ENCODE data around the gene AP1G2. TPM values are rescaled to one million over a fixed set of nuclear protein-coding genes. Genes with fewer than 3 reads are reported as not detected.

AP1G2 gene
- total RNA-seq, 2 experiments from 2014 or later, result 182 to 190 TPM

GRCh38 chr14:23513818-23514643, 53.6 kb downstream of the AP1G2 start:
- ChIA-PET CTCF (no interaction called here), POLR2A (no interaction called here)

GRCh38 chr14:23513005-23513817, 54.4 kb downstream of the AP1G2 start:
- CTCF ChIA-PET, result no interaction called here
- no peak for DNase-seq
- Mint-ChIP-seq H3K27ac (no peak overlapping the region), H3K27me3 (no peaks in the 10 kb centered on the region), H3K9me3 (no peaks in the 10 kb centered on the region), H3K4me3 (no peak overlapping the region), H3K36me3 (no peaks in the 10 kb centered on the region), H3K4me1 (ENCODE audit: low read depth) (peaks cover 3% of the 10 kb centered on the region)
- POLR2A ChIA-PET, result no interaction called here
- intact Hi-C loops (cut with micrococcal nuclease), result no loop called here

More at GRCh38 chr14:23513818-23514643, 53.6 kb downstream of the AP1G2 start:
- Mint-ChIP-seq H3K9me3 (no peaks in the 10 kb centered on the region), H3K27ac (no peak overlapping the region), H3K36me3 (no peaks in the 10 kb centered on the region), H3K4me3 (no peak overlapping the region), H3K27me3 (no peaks in the 10 kb centered on the region), H3K4me1 (ENCODE audit: low read depth) (peaks cover 3% of the 10 kb centered on the region)
- no peak for DNase-seq
- intact Hi-C loops (cut with micrococcal nuclease), result no loop called here

GRCh38 chr14:23512156-23512555, 55.4 kb downstream of the AP1G2 start:
- CTCF ChIA-PET, result interaction anchor here (0.9 to 1.2 kb wide), 2 partner anchors 28 to 49 kb away, joined by 3 read pairs; no protein-coding TSS in a partner anchor
- Mint-ChIP-seq H3K36me3 (no peaks in the 10 kb centered on the region), H3K4me3 (peak overlapping the region; percentile 53), H3K9me3 (no peaks in the 10 kb centered on the region), H3K4me1 (ENCODE audit: low read depth) (peaks cover 3% of the 10 kb centered on the region), H3K27ac (no peak overlapping the region), H3K27me3 (no peaks in the 10 kb centered on the region)
- POLR2A ChIA-PET, result no interaction called here
- DNase-seq, result peak; percentile 13
- intact Hi-C loops (cut with micrococcal nuclease), result no loop called here

Other genes starting within 250 kb of the AP1G2 start
- 100 to 1,000 TPM; 198 to 209 TPM for gene PABPN1, start 246.3 kb downstream of the AP1G2 start, total RNA-seq
- 1 to 10 TPM; 4.4 to 4.8 TPM for gene SLC22A17, start 214.9 kb downstream of the AP1G2 start, total RNA-seq
- gene EFS, start 202.6 kb downstream of the AP1G2 start, total RNA-seq, result not detected
- not detected for gene IL25, start 195.0 kb downstream of the AP1G2 start, total RNA-seq
- not detected for gene CMTM5, start 190.7 kb downstream of the AP1G2 start, total RNA-seq
- under 1 TPM in 1 of 2 experiments, not detected in 1; 0.05 TPM for gene MYH6, start 159.5 kb downstream of the AP1G2 start, total RNA-seq
- under 1 TPM in 1 of 2 experiments, not detected in 1; 0.02 TPM for gene MYH7, start 132.1 kb downstream of the AP1G2 start, total RNA-seq
- gene NGDN, start 98.1 kb downstream of the AP1G2 start, total RNA-seq, result 10 to 100 TPM; 42.1 to 44.1 TPM
- gene ZFHX2, start 16.0 kb downstream of the AP1G2 start, total RNA-seq, result 1 to 10 TPM; 1.2 to 1.4 TPM
- gene THTPA, start 11.5 kb downstream of the AP1G2 start, total RNA-seq, result 1 to 10 TPM; 7.7 to 8.2 TPM
- gene JPH4, start 11.0 kb upstream of the AP1G2 start, total RNA-seq, result under 1 TPM in 1 of 2 experiments, not detected in 1; 0.12 TPM
- 1 to 10 TPM; 2.5 to 2.6 TPM for gene DHRS2, start 68.6 kb upstream of the AP1G2 start, total RNA-seq